Natural killer cell (primary cell): ENCODE measurements around the gene TREX2. TPM values are rescaled to one million over a fixed set of nuclear protein-coding genes. Genes with fewer than 3 reads are reported as not detected.

Experiments
- ATAC-seq, 3 donors: fragments of 150-1000 bp in 2 of 3; fragments of 200-7000 bp in 1 of 3; cut with Tn5 transposase; 1 replicate in 1 of 3; 2 replicates in 2 of 3; pipeline ENCODE4 v1.10.0; 2021; ENCODE audit warnings: mild to moderate bottlenecking in 2 of 3, moderate library complexity in 2 of 3
- DNase-seq, 2 donors: peaks; one replicate each; pipeline versions ENCODE4 v3.0.0 to v3.0.0-alpha.2; 2013 to 2021; ENCODE audit warnings: mixed read lengths in 1 of 2
- H3K27ac ChIP-seq: one replicate; pipeline ENCODE4 v1.5.1; 2013; ENCODE audit warnings: mild to moderate bottlenecking, low read length
- H3K27me3 ChIP-seq: one replicate; pipeline ENCODE4 v1.6.1; 2013; ENCODE audit warnings: low read length; ENCODE audit not compliant: control insufficient read depth, insufficient read depth
- H3K36me3 ChIP-seq: one replicate; pipeline ENCODE4 v1.6.1; 2013; ENCODE audit warnings: low read length; ENCODE audit not compliant: control insufficient read depth, insufficient read depth
- H3K4me1 ChIP-seq: one replicate; pipeline ENCODE4 v1.6.1; 2013; ENCODE audit warnings: low read length; ENCODE audit not compliant: control insufficient read depth, insufficient read depth
- H3K4me3 ChIP-seq: one replicate; pipeline ENCODE4 v1.5.1; 2013; ENCODE audit warnings: low read length
- H3K9me3 ChIP-seq: one replicate; pipeline ENCODE4 v1.6.1; 2013; ENCODE audit warnings: low read length; ENCODE audit not compliant: control insufficient read depth, insufficient read depth
- H3K27ac Mint-ChIP-seq, 2 donors: one replicate each; pipeline ENCODE4 v1.8.0; 2022; ENCODE audit warnings: mild to moderate bottlenecking in 2 of 2, mixed read lengths in 2 of 2, moderate library complexity in 1 of 2
- H3K27me3 Mint-ChIP-seq, 2 donors: one replicate each; pipeline ENCODE4 v1.8.0; 2022; ENCODE audit warnings: low read depth in 2 of 2, mixed read lengths in 2 of 2
- H3K36me3 Mint-ChIP-seq: one replicate; pipeline ENCODE4 v1.8.0; 2022; ENCODE audit warnings: mixed read lengths
- H3K4me1 Mint-ChIP-seq, 2 donors: one replicate each; pipeline ENCODE4 v1.8.0; 2022; ENCODE audit warnings: mixed read lengths in 2 of 2
- H3K4me3 Mint-ChIP-seq: one replicate; pipeline ENCODE4 v1.8.0; 2022; ENCODE audit warnings: mild to moderate bottlenecking, moderate library complexity, mixed read lengths
- H3K9me3 Mint-ChIP-seq, 2 donors: one replicate each; pipeline ENCODE4 v1.8.0; 2022; ENCODE audit warnings: mixed read lengths in 2 of 2
- WGBS: methylation state at CpG from one replicate; pipeline ENCODE4 v1.1.7; 2013; ENCODE audit warnings: missing lambda C conversion rate; ENCODE audit not compliant: insufficient coverage; 5-methylcytosine and 5-hydroxymethylcytosine counted together
- intact Hi-C: fragments of 100-400 bp; cut with micrococcal nuclease; formaldehyde crosslinking; loops from one replicate; pipeline ENCODE4 v1.14.2; 2022
- total RNA-seq, 4 donors: library from RNA; stranded (reverse); fragments of 120-200 nt in 1 of 4; gene quantifications; one replicate each; pipeline versions ENCODE4 v1.2.3 to v1.2.4, GENCODE V29; 2013 to 2022
- TF ChIP-seq, protein P1 (sequence below): fragments of 200-600 bp; IDR thresholded peaks from one replicate; pipeline ENCODE4 v1.8.0; 2022; ENCODE audit warnings: antibody characterized with exemption

Gene TREX2
- total RNA-seq, 3 donors from 2014 or later (not counting 1 experiment from before 2014, with no cell fraction given) = 1.6 to 3.4 (median 3.1) TPM

- Mint-ChIP-seq H3K36me3 (no peaks in the 10 kb centered on the region), H3K4me3 (no peak overlapping the region), H3K27me3 (no peaks in the 10 kb centered on the region), H3K27ac (no peak overlapping the region), H3K9me3 (no peaks in the 10 kb centered on the region), H3K4me1 (no peaks in the 10 kb centered on the region)
- TF ChIP-seq, protein P1, sequence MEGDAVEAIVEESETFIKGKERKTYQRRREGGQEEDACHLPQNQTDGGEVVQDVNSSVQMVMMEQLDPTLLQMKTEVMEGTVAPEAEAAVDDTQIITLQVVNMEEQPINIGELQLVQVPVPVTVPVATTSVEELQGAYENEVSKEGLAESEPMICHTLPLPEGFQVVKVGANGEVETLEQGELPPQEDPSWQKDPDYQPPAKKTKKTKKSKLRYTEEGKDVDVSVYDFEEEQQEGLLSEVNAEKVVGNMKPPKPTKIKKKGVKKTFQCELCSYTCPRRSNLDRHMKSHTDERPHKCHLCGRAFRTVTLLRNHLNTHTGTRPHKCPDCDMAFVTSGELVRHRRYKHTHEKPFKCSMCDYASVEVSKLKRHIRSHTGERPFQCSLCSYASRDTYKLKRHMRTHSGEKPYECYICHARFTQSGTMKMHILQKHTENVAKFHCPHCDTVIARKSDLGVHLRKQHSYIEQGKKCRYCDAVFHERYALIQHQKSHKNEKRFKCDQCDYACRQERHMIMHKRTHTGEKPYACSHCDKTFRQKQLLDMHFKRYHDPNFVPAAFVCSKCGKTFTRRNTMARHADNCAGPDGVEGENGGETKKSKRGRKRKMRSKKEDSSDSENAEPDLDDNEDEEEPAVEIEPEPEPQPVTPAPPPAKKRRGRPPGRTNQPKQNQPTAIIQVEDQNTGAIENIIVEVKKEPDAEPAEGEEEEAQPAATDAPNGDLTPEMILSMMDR = no peak
- no peak for DNase-seq
- Histone ChIP-seq H3K4me1 (no peaks in the 10 kb centered on the region), H3K36me3 (peaks cover 2% of the 10 kb centered on the region), H3K27ac (no peak overlapping the region), H3K27me3 (no peaks in the 10 kb centered on the region), H3K9me3 (no peaks in the 10 kb centered on the region), H3K4me3 (no peak overlapping the region)
- intact Hi-C loops = no loop called here
- no peak for ATAC-seq
- 67% methylated on average over 17 of the region's 17 CpGs for WGBS
Measured at GRCh38 chrX:153446950-153447580, 1.2 kb upstream of the TREX2 start.

- no peaks in the 10 kb centered on the region for H3K4me1 Mint-ChIP-seq
- no peak for ATAC-seq
Measured at GRCh38 chrX:153446636-153446936, 730 bp upstream of the TREX2 start.

GRCh38 chrX:153445106-153445855 is 575 bp downstream of the TREX2 start:
- ATAC-seq = no peak
- Mint-ChIP-seq H3K36me3 (no peaks in the 10 kb centered on the region), H3K27me3 (no peaks in the 10 kb centered on the region), H3K4me3 (no peak overlapping the region), H3K4me1 (no peaks in the 10 kb centered on the region), H3K9me3 (no peaks in the 10 kb centered on the region), H3K27ac (no peak overlapping the region)
- 96% methylated on average over 34 of the region's 35 CpGs for WGBS
- intact Hi-C loops = no loop called here
- Histone ChIP-seq H3K9me3 (no peaks in the 10 kb centered on the region), H3K4me3 (no peak overlapping the region), H3K27ac (no peak overlapping the region), H3K36me3 (peaks cover 2% of the 10 kb centered on the region), H3K4me1 (no peaks in the 10 kb centered on the region), H3K27me3 (no peaks in the 10 kb centered on the region)
- TF ChIP-seq, protein P1 = no peak
- no peak for DNase-seq

More at GRCh38 chrX:153446636-153446936, 730 bp upstream of the TREX2 start:
- DNase-seq = no peak
- intact Hi-C loops = no loop called here
- Mint-ChIP-seq H3K9me3 (no peaks in the 10 kb centered on the region), H3K4me3 (no peak overlapping the region), H3K36me3 (no peaks in the 10 kb centered on the region), H3K27me3 (no peaks in the 10 kb centered on the region), H3K27ac (no peak overlapping the region)
- TF ChIP-seq, protein P1 = no peak
- 83% methylated on average over 9 of the region's 10 CpGs for WGBS
- H3K27me3 ChIP-seq = no peaks in the 10 kb centered on the region
- H3K36me3 ChIP-seq = peaks cover 2% of the 10 kb centered on the region
- H3K9me3 ChIP-seq = no peaks in the 10 kb centered on the region
- H3K4me1 ChIP-seq = no peaks in the 10 kb centered on the region
- no peak overlapping the region for H3K4me3 ChIP-seq
- H3K27ac ChIP-seq = no peak overlapping the region
